ENCODE measurements around the gene C1QTNF9B.

DNA sequence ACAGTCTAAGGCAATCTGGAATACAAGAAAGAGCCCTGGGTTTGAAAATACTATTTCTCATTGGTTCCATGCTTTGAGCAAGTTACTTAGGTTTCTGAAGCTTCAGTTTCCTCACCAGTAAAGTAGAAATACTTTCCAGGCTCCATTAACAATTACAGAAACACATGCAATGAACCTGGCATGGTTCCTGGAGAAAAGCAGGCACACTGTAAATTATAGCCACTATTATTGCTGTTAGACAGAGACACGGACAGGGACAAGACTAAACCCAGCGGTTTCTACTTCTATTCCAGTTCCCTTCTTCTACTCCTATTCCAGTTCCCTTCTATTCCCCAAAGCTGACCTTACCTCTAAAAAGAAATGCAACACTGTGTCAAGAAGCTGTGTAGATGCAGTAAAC, 49.3 kb downstream of the C1QTNF9B start:
- TF ChIP-seq, protein P1, sequence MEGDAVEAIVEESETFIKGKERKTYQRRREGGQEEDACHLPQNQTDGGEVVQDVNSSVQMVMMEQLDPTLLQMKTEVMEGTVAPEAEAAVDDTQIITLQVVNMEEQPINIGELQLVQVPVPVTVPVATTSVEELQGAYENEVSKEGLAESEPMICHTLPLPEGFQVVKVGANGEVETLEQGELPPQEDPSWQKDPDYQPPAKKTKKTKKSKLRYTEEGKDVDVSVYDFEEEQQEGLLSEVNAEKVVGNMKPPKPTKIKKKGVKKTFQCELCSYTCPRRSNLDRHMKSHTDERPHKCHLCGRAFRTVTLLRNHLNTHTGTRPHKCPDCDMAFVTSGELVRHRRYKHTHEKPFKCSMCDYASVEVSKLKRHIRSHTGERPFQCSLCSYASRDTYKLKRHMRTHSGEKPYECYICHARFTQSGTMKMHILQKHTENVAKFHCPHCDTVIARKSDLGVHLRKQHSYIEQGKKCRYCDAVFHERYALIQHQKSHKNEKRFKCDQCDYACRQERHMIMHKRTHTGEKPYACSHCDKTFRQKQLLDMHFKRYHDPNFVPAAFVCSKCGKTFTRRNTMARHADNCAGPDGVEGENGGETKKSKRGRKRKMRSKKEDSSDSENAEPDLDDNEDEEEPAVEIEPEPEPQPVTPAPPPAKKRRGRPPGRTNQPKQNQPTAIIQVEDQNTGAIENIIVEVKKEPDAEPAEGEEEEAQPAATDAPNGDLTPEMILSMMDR (IDR thresholded peaks at IDR 0.05; ENCODE audit: insufficient read depth, low read length), result no peak
- TF ChIP-seq REST (IDR thresholded peaks at IDR 0.05; ENCODE audit: insufficient replicate concordance, low read depth) (no peak), POLR2AphosphoS5 (IDR thresholded peaks at IDR 0.05; ENCODE audit: low read depth) (no peak), GABPA (IDR thresholded peaks at IDR 0.05; ENCODE audit: low read depth) (no peak)

Measured in HL-60 (cell line).